Measurements from ENCODE around the gene SYT7. TPM values are rescaled to one million over a fixed set of nuclear protein-coding genes. Genes with fewer than 3 reads are reported as not detected.

Gene SYT7
- total and polyA plus RNA-seq, 2 of the 8 experiments (the other 6 are each of a cell fraction or from before 2014, with no cell fraction given): 9.6 to 10.5 TPM

- peaks cover 2% of the 10 kb centered on the region; the same call in 1 of the 2 replicates for H3K23me2 ChIP-seq (ENCODE audit: low read depth, low read length)
- H4K20me1 ChIP-seq (replicated peaks in 1 of 2; ENCODE audit: control insufficient read depth in 1 of 2, insufficient read depth in 2 of 2, low read length in 2 of 2): peaks cover 0 to under 1% of the 10 kb centered on the region in 2 experiments
- DNase-seq (ENCODE audit: low read depth in 1 of 2, low spot score in 2 of 2) (no peak), FAIRE-seq (no peak)
- H3K23ac ChIP-seq (ENCODE audit: insufficient read length): no peak overlapping the region
- H3K18ac ChIP-seq (ENCODE audit: extremely low read depth, low read length): 0 out of 2 replicates have a peak overlapping the region, but pooled peaks have one; percentile 10
- H3K27me3 ChIP-seq (replicated peaks in 1 of 4; ENCODE audit: control insufficient read depth in 3 of 4, extremely low read depth in 1 of 4, insufficient read depth in 3 of 4, low read length in 3 of 4): peaks cover 5 to 26% (median 20%) of the 10 kb centered on the region in 4 experiments
- H2BK15ac ChIP-seq (ENCODE audit: low read length): no peak overlapping the region
- no peak overlapping the region for H3K27ac ChIP-seq (ENCODE audit: low read depth, low read length)
- no peak overlapping the region for H4K8ac ChIP-seq (ENCODE audit: extremely low read depth, insufficient read depth, low read length)
- no peak overlapping the region for H2AFZ ChIP-seq (ENCODE audit: low read length)
- ChIA-PET POLR2A (ENCODE audit: partially characterized antibody) (interaction anchor here (0.8 to 2.5 kb wide), 3 partner anchors 8 to 13 kb away, joined by 3 to 7 read pairs (median 4); no protein-coding TSS in a partner anchor), CTCF (ENCODE audit: partially characterized antibody) (interaction anchor here (0.9 to 40.4 kb wide), 9 partner anchors 9 to 136 kb away, joined by 3 to 2106 read pairs (median 4); a partner anchor contains a TSS)
- H3K4ac ChIP-seq (replicated peaks; ENCODE audit: insufficient read length, low read depth, low read length): peak overlapping the region; percentile 4
- H3K36me3 ChIP-seq (ENCODE audit: control insufficient read depth in 2 of 4, insufficient read depth in 4 of 4, low read length in 3 of 4): no peaks in the 10 kb centered on the region
- H2AK5ac ChIP-seq (ENCODE audit: low read depth, low read length): no peak overlapping the region
- peak overlapping the region; percentile 82; the same call in 1 of the 2 replicates for H2BK20ac ChIP-seq (ENCODE audit: low read length)
- peak overlapping the region; percentile 26 for H4K91ac ChIP-seq (replicated peaks; ENCODE audit: insufficient read length, low read length)
- no peak overlapping the region for H2BK120ac ChIP-seq (replicated peaks; ENCODE audit: low read depth, low read length)
- no peak overlapping the region for H3K4me2 ChIP-seq (ENCODE audit: insufficient read depth in 1 of 2, low read depth in 2 of 2, low read length in 2 of 2)
- WGBS, 2 experiments (ENCODE audit: extremely low coverage in 1 of 2, insufficient coverage in 1 of 2, insufficient read length in 1 of 2, insufficient replicate concordance in 2 of 2, low coverage in 1 of 2, low lambda C conversion rate in 2 of 2, missing lambda C conversion rate in 1 of 2): 73% methylated on average over 1 of the region's 1 CpG; no CpG with 5 or more reads in 1 of the 2 experiments
- no peak overlapping the region for H3K4me3 ChIP-seq (ENCODE audit: extremely low read depth in 1 of 4, insufficient read depth in 2 of 4, low read depth in 3 of 4, low read length in 4 of 4)
- H3K56ac ChIP-seq (replicated peaks; ENCODE audit: insufficient read length, low read depth, low read length): no peak overlapping the region
- H2BK5ac ChIP-seq (ENCODE audit: low read depth, low read length): no peak overlapping the region; the same call in 1 of the 2 replicates
- peaks cover 7 to 22% (median 13%) of the 10 kb centered on the region in 4 experiments for H3K4me1 ChIP-seq (replicated peaks in 1 of 4; ENCODE audit: control insufficient read depth in 3 of 4, insufficient read depth in 4 of 4, low read length in 3 of 4)
- peak overlapping the region; percentile 10; the same call in 1 of the 2 replicates for H2BK12ac ChIP-seq (ENCODE audit: low read depth, low read length)
- no peaks in the 10 kb centered on the region; the same call in 1 of the 2 replicates for H3K79me1 ChIP-seq (ENCODE audit: low read depth, low read length)
- H3K14ac ChIP-seq (ENCODE audit: insufficient read length): no peak overlapping the region
- no peaks in the 10 kb centered on the region for H3K79me2 ChIP-seq (ENCODE audit: control insufficient read depth in 1 of 2, insufficient read depth in 2 of 2, low read length in 2 of 2)
- H4K5ac ChIP-seq (ENCODE audit: insufficient read length, low read depth, low read length): no peak overlapping the region
- no peaks in the 10 kb centered on the region for H3K9me3 ChIP-seq (ENCODE audit: insufficient read depth in 2 of 2, low read depth in 1 of 2, low read length in 1 of 2)
- no peak overlapping the region for H3K9ac ChIP-seq (replicated peaks in 1 of 4; ENCODE audit: extremely low read depth in 1 of 4, low read depth in 3 of 4, low read length in 3 of 4)
- TF ChIP-seq KDM1A (IDR thresholded peaks at IDR 0.05; ENCODE audit: borderline replicate concordance, low read length): no peak
- TF ChIP-seq SIRT6 (IDR thresholded peaks at IDR 0.05; ENCODE audit: low read length): no peak
- TF ChIP-seq PHF8 (conservative IDR thresholded peaks at IDR 0.05; ENCODE audit: low read depth, low read length): no peak
- TF ChIP-seq BRCA1 (IDR thresholded peaks at IDR 0.05; ENCODE audit: low read depth, low read length): no peak
- no peak for TF ChIP-seq JUND (IDR thresholded peaks at IDR 0.05; ENCODE audit: low read length)
Observed at GRCh38 chr11:61502522-61502921, 78.4 kb downstream of the SYT7 start.

Measured in H1 (cell line).